ENCODE measurements around the gene IPPK. TPM values are rescaled to one million over a fixed set of nuclear protein-coding genes. Genes with fewer than 3 reads are reported as not detected.

Gene IPPK
- total and polyA plus RNA-seq, 2 of the 8 experiments (the other 6 are each of a cell fraction or from before 2014, with no cell fraction given), result 10.5 to 13.6 TPM

DNA sequence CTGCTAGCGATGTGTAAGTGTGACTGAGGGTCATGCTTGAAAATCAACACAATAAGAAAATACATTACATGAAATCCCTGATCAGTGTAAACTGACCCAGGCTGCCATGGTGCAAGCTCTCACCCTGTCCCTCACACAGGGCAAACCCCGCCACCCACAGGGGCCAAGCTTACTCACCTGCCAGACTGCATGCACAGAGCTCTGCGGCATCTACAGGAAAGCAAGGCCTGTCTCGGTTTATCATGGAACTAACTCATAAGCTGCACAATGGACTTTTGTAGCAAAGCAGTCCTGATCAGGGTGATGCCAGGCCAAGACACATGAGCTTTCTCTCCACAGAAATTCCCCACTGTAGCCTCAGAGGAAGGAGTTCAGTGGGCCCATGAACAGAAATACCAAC, 9.7 kb downstream of the IPPK start:
- CTCF ChIA-PET (ENCODE audit: partially characterized antibody), result interaction anchor here (0.9 to 3.4 kb wide), 9 partner anchors 8 to 204 kb away, joined by 3 to 13 read pairs (median 3); partner anchors contain the start of gene IPPK
- Histone ChIP-seq H4K20me1 (replicated peaks in 1 of 2; ENCODE audit: control insufficient read depth in 1 of 2, insufficient read depth in 2 of 2, low read length in 2 of 2) (peaks cover 4 to 17% of the 10 kb centered on the region in 2 experiments), H2AK5ac (ENCODE audit: low read depth, low read length) (no peak overlapping the region), H3K4me2 (ENCODE audit: insufficient read depth in 1 of 2, low read depth in 2 of 2, low read length in 2 of 2) (no peak overlapping the region), H3K27ac (ENCODE audit: low read depth, low read length) (no peak overlapping the region), H3K14ac (ENCODE audit: insufficient read length) (no peak overlapping the region), H2BK120ac (replicated peaks; ENCODE audit: low read depth, low read length) (no peak overlapping the region), H3K79me1 (ENCODE audit: low read depth, low read length) (peaks cover 23% of the 10 kb centered on the region), H3K79me2 (ENCODE audit: control insufficient read depth in 1 of 2, insufficient read depth in 2 of 2, low read length in 2 of 2) (peaks cover 0 to 47% of the 10 kb centered on the region in 2 experiments; a peak in 3 of 4 replicates), H3K56ac (replicated peaks; ENCODE audit: insufficient read length, low read depth, low read length) (no peak overlapping the region), H3K9ac (replicated peaks in 1 of 4; ENCODE audit: extremely low read depth in 1 of 4, low read depth in 3 of 4, low read length in 3 of 4) (no peak overlapping the region; a peak in 1 of 7 replicates), H2BK20ac (ENCODE audit: low read length) (no peak overlapping the region), H3K4ac (replicated peaks; ENCODE audit: insufficient read length, low read depth, low read length) (no peak overlapping the region), H2AFZ (ENCODE audit: low read length) (no peak overlapping the region), H3K9me3 (ENCODE audit: insufficient read depth in 2 of 2, low read depth in 1 of 2, low read length in 1 of 2) (no peaks in the 10 kb centered on the region), H3K36me3 (ENCODE audit: control insufficient read depth in 2 of 4, insufficient read depth in 4 of 4, low read length in 3 of 4) (peaks cover 0 to 4% (median 0%) of the 10 kb centered on the region in 4 experiments; a peak in 1 of 8 replicates), H3K23ac (ENCODE audit: insufficient read length) (no peak overlapping the region), H2BK15ac (ENCODE audit: low read length) (no peak overlapping the region), H4K5ac (ENCODE audit: insufficient read length, low read depth, low read length) (no peak overlapping the region), H3K18ac (ENCODE audit: extremely low read depth, low read length) (no peak overlapping the region), H4K91ac (replicated peaks; ENCODE audit: insufficient read length, low read length) (no peak overlapping the region), H3K4me3 (ENCODE audit: extremely low read depth in 1 of 4, insufficient read depth in 2 of 4, low read depth in 3 of 4, low read length in 4 of 4) (no peak overlapping the region), H3K27me3 (replicated peaks in 1 of 4; ENCODE audit: control insufficient read depth in 3 of 4, extremely low read depth in 1 of 4, insufficient read depth in 3 of 4, low read length in 3 of 4) (no peaks in the 10 kb centered on the region), H2BK12ac (ENCODE audit: low read depth, low read length) (no peak overlapping the region), H3K4me1 (replicated peaks in 1 of 4; ENCODE audit: control insufficient read depth in 3 of 4, insufficient read depth in 4 of 4, low read length in 3 of 4) (peaks cover 0 to 14% (median 8%) of the 10 kb centered on the region in 4 experiments; a peak in 4 of 7 replicates), H2BK5ac (ENCODE audit: low read depth, low read length) (no peak overlapping the region), H4K8ac (ENCODE audit: extremely low read depth, insufficient read depth, low read length) (no peak overlapping the region), H3K23me2 (ENCODE audit: low read depth, low read length) (no peaks in the 10 kb centered on the region)
- FAIRE-seq, result no peak
- DNase-seq (ENCODE audit: low read depth in 1 of 2, low spot score in 2 of 2), result no peak
- 85% methylated on average over 4 of the region's 4 CpGs; no CpG with 5 or more reads in 1 of the 2 experiments for WGBS, 2 experiments (ENCODE audit: extremely low coverage in 1 of 2, insufficient coverage in 1 of 2, insufficient read length in 1 of 2, insufficient replicate concordance in 2 of 2, low coverage in 1 of 2, low lambda C conversion rate in 2 of 2, missing lambda C conversion rate in 1 of 2)
- POLR2A ChIA-PET (ENCODE audit: partially characterized antibody), result interaction anchor here (1.0 to 1.1 kb wide), 2 partner anchors 10 to 371 kb away, joined by 3 to 5 read pairs; partner anchors contain the start of gene IPPK
- no peak for TF ChIP-seq TBP (IDR thresholded peaks at IDR 0.05; ENCODE audit: low read depth, low read length)
- no peak for TF ChIP-seq CTBP2 (IDR thresholded peaks at IDR 0.05; ENCODE audit: borderline replicate concordance, insufficient read depth, insufficient read length, low read length)
- TF ChIP-seq POU5F1 (IDR thresholded peaks at IDR 0.05; ENCODE audit: low read depth, low read length), result no peak
- no peak for TF ChIP-seq TAF7 (optimal IDR thresholded peaks at IDR 0.05; ENCODE audit: borderline replicate concordance, low read depth, low read length)
- TF ChIP-seq BACH1 (IDR thresholded peaks at IDR 0.05; ENCODE audit: low read length), result no peak
- no peak for TF ChIP-seq CEBPB (IDR thresholded peaks at IDR 0.05; ENCODE audit: low read depth, low read length)
- no peak for TF ChIP-seq GABPA (IDR thresholded peaks at IDR 0.05; ENCODE audit: borderline replicate concordance, insufficient read depth, low read length)
- no peak for TF ChIP-seq RFX5 (IDR thresholded peaks at IDR 0.05; ENCODE audit: borderline replicate concordance, low read depth, low read length)
- TF ChIP-seq HDAC2 (IDR thresholded peaks at IDR 0.05; ENCODE audit: borderline replicate concordance in 1 of 2, low read depth in 2 of 2, low read length in 2 of 2), result no peak
- TF ChIP-seq SRF (IDR thresholded peaks at IDR 0.05; ENCODE audit: low read depth, low read length), result no peak
- TF ChIP-seq SP4 (IDR thresholded peaks at IDR 0.05; ENCODE audit: low read length), result no peak
- no peak for TF ChIP-seq MAFK (IDR thresholded peaks at IDR 0.05; ENCODE audit: low read depth, low read length)
- no peak for TF ChIP-seq CREB1 (IDR thresholded peaks at IDR 0.05)
- TF ChIP-seq POLR2AphosphoS5 (IDR thresholded peaks at IDR 0.05; ENCODE audit: low read depth, low read length), result no peak

All from H1 (cell line).